HCT116 (cell line): ENCODE measurements around the gene EIF6. TPM values are rescaled to one million over a fixed set of nuclear protein-coding genes. Genes with fewer than 3 reads are reported as not detected.

ENCODE experiments used
- ATAC-seq: fragments of 200-7000 bp; cut with Tn5 transposase; 2 replicates; pipeline ENCODE4 v1.9.1; 2020; ENCODE audit warnings: mild to moderate bottlenecking, moderate library complexity
- BruUV-seq: library from RNA; stranded (reverse); fragments of 400-500 nt; replicated peaks from 2 replicates; lab custom pipeline; 2021; lab: Mats Ljungman, UMichigan
- CTCF ChIA-PET: fragments of 300-600 bp; sonication (Branson Sonifier 250); formaldehyde crosslinking; loops from one replicate; lab custom pipeline; 2021; ENCODE audit warnings: antibody characterized with exemption; lab: Charles Lee
- POLR2A ChIA-PET: fragments of 300-600, 350-600 bp; sonication (Branson Sonifier 250); formaldehyde crosslinking; loops from one replicate; lab custom pipeline; 2021; ENCODE audit warnings: antibody characterized with exemption; lab: Charles Lee
- RAD21 ChIA-PET, 2 experiments: fragments of 300-600 bp; sonication (Branson Sonifier 250); formaldehyde crosslinking; loops; one replicate each; lab custom pipeline; 2023; ENCODE audit warnings: low total read pairs in 2 of 2; ENCODE audit not compliant: uncharacterized antibody in 2 of 2, unreplicated experiment in 2 of 2, low non-redundant PET in 1 of 2; lab: Charles Lee
- DNase-seq: peaks from one replicate; pipeline ENCODE4 v3.0.0-alpha.2; 2010; ENCODE audit warnings: low read depth, low spot score
- H2AFZ ChIP-seq: fragments of 200-600 bp; shearing (Covaris generic), sonication (generic); 2 replicates; pipeline ENCODE4 v1.6.1; 2017; ENCODE audit warnings: low read depth, mixed run types, mixed read lengths, antibody characterized with exemption, low read length; ENCODE audit not compliant: poor library complexity, severe bottlenecking
- H3K27ac ChIP-seq: 2 replicates; pipeline ENCODE4 v1.5.1; 2012; ENCODE audit warnings: low read depth, low read length
- H3K27me3 ChIP-seq: fragments of 200-600 bp; sonication (generic); 2 replicates; pipeline ENCODE4 v1.6.1; 2016; ENCODE audit warnings: mixed run types, low read length, mixed read lengths; ENCODE audit not compliant: insufficient read depth
- H3K36me3 ChIP-seq, 2 experiments: fragments of 200-500 bp in 1 of 2; fragments of 200-600 bp in 1 of 2; sonication (Bioruptor generic) in 1 of 2; sonication (generic) in 1 of 2; 2 replicates each; pipeline versions ENCODE4 v1.5.1 to v1.6.1; 2014 to 2016; ENCODE audit warnings: low read length in 2 of 2, inconsistent platforms in 1 of 2, mixed read lengths in 1 of 2, mixed run types in 1 of 2; ENCODE audit not compliant: insufficient read depth in 2 of 2, control insufficient read depth in 1 of 2
- H3K4me1 ChIP-seq, 2 experiments: fragments of 200-600 bp in 1 of 2; sonication (generic) in 1 of 2; 2 replicates each; pipeline versions ENCODE4 v1.5.1 to v1.6.1; 2012 to 2017; ENCODE audit warnings: low read length in 2 of 2, inconsistent platforms in 1 of 2, mild to moderate bottlenecking in 1 of 2, mixed read lengths in 1 of 2, mixed run types in 1 of 2, moderate library complexity in 1 of 2; ENCODE audit not compliant: insufficient read depth in 2 of 2, control insufficient read depth in 1 of 2
- H3K4me2 ChIP-seq: fragments of 200-600 bp; sonication (generic); 2 replicates; pipeline ENCODE4 v1.6.1; 2017; ENCODE audit warnings: mixed run types, low read length, mixed read lengths
- H3K4me3 ChIP-seq, 2 experiments: fragments of 200-600 bp in 1 of 2; sonication (generic) in 1 of 2; replicated peaks in 1 of 2; 2 replicates each; pipeline ENCODE4 v1.5.1; 2011 to 2016; ENCODE audit warnings: low read length in 2 of 2, control low read depth in 1 of 2, low read depth in 1 of 2, mild to moderate bottlenecking in 1 of 2, mixed read lengths in 1 of 2, mixed run types in 1 of 2
- H3K79me2 ChIP-seq: fragments of 200-600 bp; sonication (generic); 2 replicates; pipeline ENCODE4 v1.6.1; 2017; ENCODE audit warnings: mild to moderate bottlenecking, mixed run types, low read length, moderate library complexity, mixed read lengths; ENCODE audit not compliant: insufficient read depth
- H3K9ac ChIP-seq: fragments of 200-600 bp; sonication (generic); 2 replicates; pipeline ENCODE4 v1.6.1; 2016; ENCODE audit warnings: low read length, mixed read lengths
- H3K9me2 ChIP-seq: fragments of 200-600 bp; sonication (generic), shearing (Covaris generic); 2 replicates; pipeline ENCODE4 v1.6.1; 2017; ENCODE audit warnings: mixed run types, mild to moderate bottlenecking, moderate library complexity; ENCODE audit not compliant: insufficient read depth
- H3K9me3 ChIP-seq, 2 experiments: fragments of 200-500 bp in 1 of 2; fragments of 200-600 bp in 1 of 2; sonication (Bioruptor generic) in 1 of 2; sonication (generic) in 1 of 2; 2 replicates each; pipeline ENCODE4 v1.6.1; 2014 to 2017; ENCODE audit warnings: low read length in 2 of 2, mixed read lengths in 2 of 2, inconsistent platforms in 1 of 2, low read depth in 1 of 2, mild to moderate bottlenecking in 1 of 2, mixed run types in 1 of 2, moderate library complexity in 1 of 2; ENCODE audit not compliant: control insufficient read depth in 1 of 2, insufficient read depth in 1 of 2
- H4K20me1 ChIP-seq: fragments of 200-600 bp; sonication (generic), shearing (Covaris generic); 2 replicates; pipeline ENCODE4 v1.6.1; 2017; ENCODE audit warnings: mixed run types, mild to moderate bottlenecking, moderate library complexity; ENCODE audit not compliant: insufficient read depth
- CBX3 ChIP-seq: IDR thresholded peaks from 2 replicates; pipeline ENCODE4 v1.6.1; 2012; ENCODE audit warnings: low read depth
- CEBPB ChIP-seq: IDR thresholded peaks from 2 replicates; pipeline ENCODE4 v1.6.1; 2012; ENCODE audit warnings: low read depth
- EGR1 ChIP-seq: IDR thresholded peaks from 2 replicates; pipeline ENCODE4 v1.6.1; 2012; ENCODE audit warnings: low read depth
- ELF1 ChIP-seq: IDR thresholded peaks from 2 replicates; pipeline ENCODE4 v1.6.1; 2012; ENCODE audit warnings: low read depth, borderline replicate concordance
- EZH2phosphoT487 ChIP-seq: fragments of 200-600 bp; IDR thresholded peaks from 2 replicates; pipeline ENCODE4 v1.6.1; 2018; ENCODE audit warnings: antibody characterized with exemption, borderline replicate concordance
- FOSL1 ChIP-seq: IDR thresholded peaks from 2 replicates; pipeline ENCODE4 v1.6.1; 2012; ENCODE audit warnings: low read depth
- JUND ChIP-seq: IDR thresholded peaks from 2 replicates; pipeline ENCODE4 v1.6.1; 2012
- MAX ChIP-seq: IDR thresholded peaks from 2 replicates; pipeline ENCODE4 v1.6.1; 2012
- POLR2A ChIP-seq: IDR thresholded peaks from 2 replicates; pipeline ENCODE4 v1.7.0; 2011; ENCODE audit warnings: borderline replicate concordance; ENCODE audit not compliant: insufficient read depth, insufficient read length; ENCODE audit errors: extremely low read depth
- POLR2AphosphoS5 ChIP-seq: IDR thresholded peaks from 2 replicates; pipeline ENCODE4 v1.6.1; 2011; ENCODE audit warnings: mild to moderate bottlenecking, low read depth, low read length, moderate library complexity
- REST ChIP-seq: IDR thresholded peaks from 2 replicates; pipeline ENCODE4 v1.6.1; 2012; ENCODE audit warnings: low read depth
- SIN3A ChIP-seq: IDR thresholded peaks from 2 replicates; pipeline ENCODE4 v1.6.1; 2012; ENCODE audit warnings: low read depth
- SP1 ChIP-seq: IDR thresholded peaks from 2 replicates; pipeline ENCODE4 v1.6.1; 2012; ENCODE audit warnings: low read depth
- SRF ChIP-seq: IDR thresholded peaks from 2 replicates; pipeline ENCODE4 v1.6.1; 2012; ENCODE audit warnings: low read depth
- TCF7L2 ChIP-seq: IDR thresholded peaks from 2 replicates; pipeline ENCODE4 v1.7.0; 2011; ENCODE audit warnings: borderline replicate concordance, inconsistent platforms; ENCODE audit not compliant: insufficient read depth, insufficient read length; ENCODE audit errors: extremely low read depth
- YY1 ChIP-seq: IDR thresholded peaks from 2 replicates; pipeline ENCODE4 v1.6.1; 2011; ENCODE audit warnings: low read length, low read depth, moderate library complexity, mild to moderate bottlenecking; ENCODE audit not compliant: insufficient replicate concordance; ENCODE audit errors: extremely low read depth
- ZBTB33 ChIP-seq: IDR thresholded peaks from 2 replicates; pipeline ENCODE4 v1.6.1; 2011; ENCODE audit warnings: mild to moderate bottlenecking, low read length, moderate library complexity; ENCODE audit not compliant: insufficient replicate concordance; ENCODE audit errors: extremely low read depth
- ZFX ChIP-seq: fragments of 450-650 bp; IDR thresholded peaks from 2 replicates; pipeline ENCODE4 v1.6.1; 2017
- intact Hi-C: fragments of 100-400 bp; cut with micrococcal nuclease; formaldehyde crosslinking; loops from 2 replicates; pipeline ENCODE4 v1.10.0; 2022
- total RNA-seq: library from RNA; stranded (reverse); gene quantifications from one replicate; pipeline ENCODE4 v1.2.1, GENCODE V29; 2021; ENCODE audit not compliant: unreplicated experiment
- TF ChIP-seq, protein P1 (sequence below), 3 experiments: fragments of 200-600 bp in 1 of 3; sonication (generic) in 1 of 3; IDR thresholded peaks in 2 of 3; conservative IDR thresholded peaks in 1 of 3; 2 replicates each; pipeline ENCODE4 v1.5.1; 2012 to 2017; ENCODE audit warnings: low read depth in 2 of 3, low read length in 2 of 3, antibody characterized with exemption in 1 of 3, borderline replicate concordance in 1 of 3, control low read depth in 1 of 3, mild to moderate bottlenecking in 1 of 3, mixed read lengths in 1 of 3, mixed run types in 1 of 3, moderate library complexity in 1 of 3; ENCODE audit not compliant: insufficient read depth in 1 of 3

EIF6 gene
- total RNA-seq, 1 experiment from 2014 or later = 209 TPM

DNA sequence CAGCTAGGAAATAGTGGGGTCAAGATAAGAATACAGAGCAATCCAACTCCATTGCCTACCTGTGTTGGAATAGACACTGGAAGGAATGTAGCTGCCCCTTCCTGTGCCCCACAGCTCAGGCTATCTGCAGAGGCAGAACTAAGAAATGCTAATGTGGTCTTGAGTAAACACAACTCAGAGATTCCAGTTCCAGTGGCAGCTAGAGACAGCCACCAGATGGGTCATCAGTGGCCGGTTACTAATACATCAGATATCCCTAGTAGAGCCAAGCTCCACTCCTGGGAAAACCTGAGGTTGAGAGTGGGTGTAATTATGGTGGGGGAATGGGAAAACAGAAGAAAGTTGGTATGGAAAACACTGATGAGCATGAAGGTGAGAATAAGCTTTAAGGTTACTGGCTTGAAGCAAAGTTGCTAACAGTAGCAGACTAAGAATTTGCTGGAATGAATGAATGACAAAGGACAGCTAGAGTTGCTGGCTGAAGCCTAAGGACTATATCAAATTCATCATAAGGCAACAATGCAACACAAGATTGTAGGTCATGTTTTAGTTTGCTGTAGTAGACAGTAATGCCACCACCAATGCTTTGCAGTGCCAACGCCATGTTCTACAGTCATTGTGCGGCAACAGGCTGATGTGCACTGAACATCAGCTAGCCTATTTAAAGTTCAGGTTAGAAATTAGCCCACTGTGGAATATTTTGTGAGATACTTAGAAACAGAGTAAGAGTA lies 36.0 kb upstream of the EIF6 start:
- Histone ChIP-seq H3K36me3 (no peaks in the 10 kb centered on the region), H3K9me2 (no peaks in the 10 kb centered on the region), H3K27me3 (no peaks in the 10 kb centered on the region), H3K27ac (peak overlapping the region; percentile 69; the same call in 1 of the 2 replicates), H3K9me3 (no peaks in the 10 kb centered on the region), H3K79me2 (no peaks in the 10 kb centered on the region), H3K4me2 (peak overlapping the region; percentile 63), H3K4me3 (peak overlapping the region in 1 of 2 experiments; percentile 12; a peak in 1 of 4 replicates), H3K4me1 (peaks cover 45 to 72% of the 10 kb centered on the region in 2 experiments), H4K20me1 (no peaks in the 10 kb centered on the region), H3K9ac (peak overlapping the region; percentile 55), H2AFZ (no peak overlapping the region)
- peak; percentile 65 for ATAC-seq
- intact Hi-C loops = no loop called here
- CTCF ChIA-PET = interaction anchor here (1.4 to 2.0 kb wide), 2 partner anchors 9 to 15 kb away, joined by 3 to 22 read pairs; no protein-coding TSS in a partner anchor
- BruUV-seq = no TSS peak
- POLR2A ChIA-PET = interaction anchor here (1.2 to 1.5 kb wide), 3 partner anchors 13 to 134 kb away, joined by 4 to 5 read pairs (median 5); no protein-coding TSS in a partner anchor
- DNase-seq = peak; percentile 65
- RAD21 ChIA-PET = interaction anchor here in 1 of 2 experiments (0.7 kb wide), 1 partner anchor 11 kb away, joined by 3 read pairs; no protein-coding TSS in a partner anchor
- TF ChIP-seq FOSL1 (peak; percentile 49; the same call in 1 of the 2 replicates), JUND (peak; percentile 41; the same call in 1 of the 2 replicates), SIN3A (no peak), SRF (no peak), MAX (no peak), POLR2AphosphoS5 (no peak), POLR2A (no peak), TCF7L2 (no peak), ZBTB33 (no peak), CEBPB (0 out of 2 replicates have a peak, but pooled peaks have one; percentile 15), SP1 (peak; percentile 52; the same call in 1 of the 2 replicates), YY1 (no peak), REST (no peak), ELF1 (no peak), CBX3 (no peak), ZFX (no peak), EGR1 (0 out of 2 replicates have a peak, but pooled peaks have one; percentile 17), EZH2phosphoT487 (no peak)
- TF ChIP-seq, protein P1, sequence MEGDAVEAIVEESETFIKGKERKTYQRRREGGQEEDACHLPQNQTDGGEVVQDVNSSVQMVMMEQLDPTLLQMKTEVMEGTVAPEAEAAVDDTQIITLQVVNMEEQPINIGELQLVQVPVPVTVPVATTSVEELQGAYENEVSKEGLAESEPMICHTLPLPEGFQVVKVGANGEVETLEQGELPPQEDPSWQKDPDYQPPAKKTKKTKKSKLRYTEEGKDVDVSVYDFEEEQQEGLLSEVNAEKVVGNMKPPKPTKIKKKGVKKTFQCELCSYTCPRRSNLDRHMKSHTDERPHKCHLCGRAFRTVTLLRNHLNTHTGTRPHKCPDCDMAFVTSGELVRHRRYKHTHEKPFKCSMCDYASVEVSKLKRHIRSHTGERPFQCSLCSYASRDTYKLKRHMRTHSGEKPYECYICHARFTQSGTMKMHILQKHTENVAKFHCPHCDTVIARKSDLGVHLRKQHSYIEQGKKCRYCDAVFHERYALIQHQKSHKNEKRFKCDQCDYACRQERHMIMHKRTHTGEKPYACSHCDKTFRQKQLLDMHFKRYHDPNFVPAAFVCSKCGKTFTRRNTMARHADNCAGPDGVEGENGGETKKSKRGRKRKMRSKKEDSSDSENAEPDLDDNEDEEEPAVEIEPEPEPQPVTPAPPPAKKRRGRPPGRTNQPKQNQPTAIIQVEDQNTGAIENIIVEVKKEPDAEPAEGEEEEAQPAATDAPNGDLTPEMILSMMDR (IDR thresholded peaks at IDR 0.05 in 2 of 3, conservative IDR thresholded peaks at IDR 0.05 in 1 of 3; ENCODE audit: borderline replicate concordance in 1 of 3, insufficient read depth in 1 of 3, low read depth in 2 of 3, low read length in 2 of 3) = no peak
